GM12878 (cell line): ENCODE data around the gene ZFP62. TPM values are rescaled to one million over a fixed set of nuclear protein-coding genes. Genes with fewer than 3 reads are reported as not detected.

Experiments
- ATAC-seq: fragments of 200-7000 bp; cut with Tn5 transposase; 3 replicates; pipeline ENCODE4 v1.9.1; 2020; ENCODE audit warnings: mild to moderate bottlenecking, moderate library complexity
- BruUV-seq: library from RNA; stranded (reverse); fragments of 400-500 nt; replicated peaks from 2 replicates; lab custom pipeline; 2021; lab: Mats Ljungman, UMichigan
- CTCF ChIA-PET: fragments of 300-600 bp; sonication (Branson Sonifier 250); formaldehyde crosslinking; extraction: SDS; loops from one replicate; lab custom pipeline; 2021; ENCODE audit warnings: inconsistent platforms; lab: Yijun Ruan, JAX
- POLR2A ChIA-PET: fragments of 350-600 bp; formaldehyde crosslinking; extraction: SDS; loops from one replicate; lab custom pipeline; 2021; ENCODE audit warnings: inconsistent platforms; lab: Charles Lee
- RAD21 ChIA-PET: fragments of 300-600 bp; sonication (Branson Sonifier 250); formaldehyde crosslinking; loops from one replicate; lab custom pipeline; 2023; ENCODE audit warnings: antibody characterized with exemption; ENCODE audit not compliant: unreplicated experiment; lab: Charles Lee
- SMC1A ChIA-PET: fragments of 300-600 bp; sonication (Branson Sonifier 250); formaldehyde crosslinking; loops from one replicate; lab custom pipeline; 2023; ENCODE audit not compliant: unreplicated experiment, uncharacterized antibody; lab: Charles Lee
- DNase-seq: peaks from one replicate; pipeline ENCODE4 v3.0.0-alpha.2; 2011; ENCODE audit warnings: low read depth, low spot score
- FAIRE-seq: peaks from 3 replicates; lab custom pipeline; 2011; peaks lifted over from hg19 to GRCh38; lab: Jason Lieb, UNC
- H2AFZ ChIP-seq: 2 replicates; pipeline ENCODE4 v1.6.0; 2011; ENCODE audit warnings: low read depth, low read length, control low read depth; ENCODE audit not compliant: control insufficient read depth
- H3K27ac ChIP-seq: 2 replicates; pipeline ENCODE4 v1.5.1; 2011; ENCODE audit warnings: control low read depth; ENCODE audit not compliant: control insufficient read depth, insufficient read depth
- H3K27me3 ChIP-seq, 2 experiments: replicated peaks in 1 of 2; 2 replicates each; pipeline versions ENCODE4 v1.6.0 to v1.6.1; 2011; ENCODE audit warnings: low read length in 1 of 2; ENCODE audit not compliant: control insufficient read depth in 2 of 2, insufficient read depth in 2 of 2
- H3K36me3 ChIP-seq, 2 experiments: 2 replicates each; pipeline ENCODE4 v1.5.1; 2011; ENCODE audit warnings: low read length in 1 of 2; ENCODE audit not compliant: control insufficient read depth in 2 of 2, insufficient read depth in 2 of 2
- H3K4me1 ChIP-seq: 2 replicates; pipeline ENCODE4 v1.6.1; 2011; ENCODE audit warnings: mild to moderate bottlenecking, low read length, moderate library complexity, mixed read lengths; ENCODE audit not compliant: control insufficient read depth, insufficient read depth
- H3K4me2 ChIP-seq: 2 replicates; pipeline ENCODE4 v1.6.0; 2011; ENCODE audit warnings: control low read depth; ENCODE audit not compliant: control insufficient read depth, insufficient read depth
- H3K4me3 ChIP-seq: fragments of 200-600 bp; sonication (generic); 2 replicates; pipeline ENCODE4 v1.5.1; 2016
- H3K79me2 ChIP-seq: 2 replicates; pipeline ENCODE4 v1.6.0; 2011; ENCODE audit warnings: low read length; ENCODE audit not compliant: control insufficient read depth, insufficient read depth
- H3K9ac ChIP-seq: 2 replicates; pipeline ENCODE4 v1.8.0; 2011; ENCODE audit warnings: low read length, control low read depth, mixed read lengths; ENCODE audit not compliant: control insufficient read depth, insufficient read depth
- H3K9me3 ChIP-seq: replicated peaks from 3 replicates; pipeline ENCODE4 v1.5.1; 2011; ENCODE audit warnings: mild to moderate bottlenecking, low read length; ENCODE audit not compliant: control insufficient read depth, insufficient read depth
- H4K20me1 ChIP-seq: 2 replicates; pipeline ENCODE4 v1.6.0; 2011; ENCODE audit not compliant: control insufficient read depth, insufficient read depth
- CBX3 ChIP-seq: fragments of 200-600 bp; sonication (generic); IDR thresholded peaks from 2 replicates; pipeline ENCODE4 v1.6.1; 2016; ENCODE audit warnings: low read depth, borderline replicate concordance
- FOXK2 ChIP-seq: fragments of 450-650 bp; IDR thresholded peaks from 2 replicates; pipeline ENCODE4 v1.6.1; 2017; ENCODE audit warnings: mild to moderate bottlenecking, moderate library complexity
- IKZF1 ChIP-seq: fragments of 450-650 bp; conservative IDR thresholded peaks from 2 replicates; pipeline ENCODE4 v1.6.1; 2017; ENCODE audit warnings: antibody characterized with exemption, mild to moderate bottlenecking
- NR2F1 ChIP-seq: fragments of 450-650 bp; conservative IDR thresholded peaks from 2 replicates; pipeline ENCODE4 v1.6.1; 2017; ENCODE audit warnings: mild to moderate bottlenecking
- PAX8 ChIP-seq: fragments of 450-650 bp; IDR thresholded peaks from 2 replicates; pipeline ENCODE4 v1.6.1; 2017; ENCODE audit warnings: mild to moderate bottlenecking, moderate library complexity
- RCOR1 ChIP-seq: conservative IDR thresholded peaks from 2 replicates; pipeline ENCODE4 v1.6.1; 2012; ENCODE audit warnings: low read depth, low read length, improper control_type of control experiment
- SIN3A ChIP-seq: IDR thresholded peaks from 2 replicates; pipeline ENCODE4 v1.6.1; 2012; ENCODE audit warnings: low read depth, low read length, improper control_type of control experiment
- SMC3 ChIP-seq: IDR thresholded peaks from 2 replicates; pipeline ENCODE4 v1.6.1; 2011; ENCODE audit warnings: low read length, improper control_type of control experiment, borderline replicate concordance
- TCF3 ChIP-seq: IDR thresholded peaks from 2 replicates; pipeline ENCODE4 v1.6.1; 2012; ENCODE audit warnings: low read depth, mild to moderate bottlenecking, low read length, borderline replicate concordance; ENCODE audit not compliant: insufficient read depth
- ZNF274 ChIP-seq: IDR thresholded peaks from one replicate; pipeline ENCODE4 v1.8.0; 2011; ENCODE audit not compliant: insufficient read length, insufficient read depth
- ZNF622 ChIP-seq: fragments of 450-650 bp; IDR thresholded peaks from 2 replicates; pipeline ENCODE4 v1.6.1; 2017; ENCODE audit warnings: mild to moderate bottlenecking, inconsistent platforms
- ZSCAN29 ChIP-seq: fragments of 450-650 bp; IDR thresholded peaks from 2 replicates; pipeline ENCODE4 v1.6.1; 2017; ENCODE audit warnings: mild to moderate bottlenecking, moderate library complexity
- WGBS: methylation state at CpG from one replicate; pipeline ENCODE4 v1.1.6; 2016; ENCODE audit warnings: low lambda C conversion rate; ENCODE audit not compliant: insufficient replicate concordance, insufficient coverage; ENCODE audit errors: missing lambda C conversion rate; 5-methylcytosine and 5-hydroxymethylcytosine counted together
- in situ Hi-C: fragments of 300-500 bp; cut with MboI; formaldehyde crosslinking; loops from 9 replicates; pipeline ENCODE4 v1.14.3; 2018; ENCODE audit warnings: mixed read lengths
- intact Hi-C: fragments of 100-400 bp; cut with micrococcal nuclease; formaldehyde crosslinking; loops from one replicate; pipeline ENCODE4 v1.14.2; 2022; ENCODE audit not compliant: unreplicated experiment
- polyA plus RNA-seq, 11 experiments: library from polyadenylated mRNA; depleted of rRNA in 4 of 11; unstranded in 6 of 11; stranded (reverse) in 5 of 11; fragments of >200 nt; fragmentation: Nextera tagmentation in 4 of 11; fragmentation: Illumina TruSeq in 1 of 11; extraction: Ambion mirVana in 4 of 11; extraction: Trizol in 1 of 11; gene quantifications; 1 replicate in 1 of 11; 2 replicates in 10 of 11; pipeline versions ENCODE4 v1.2.1 to v1.2.3, GENCODE V29; 2011 to 2016; ENCODE audit warnings: inconsistent platforms in 2 of 11, missing spikeins in 2 of 11, low read depth in 1 of 11
- total RNA-seq, 4 experiments: library from RNA; depleted of rRNA in 3 of 4; stranded (reverse); fragments of >200 nt in 3 of 4; fragmentation: Illumina TruSeq in 1 of 4; extraction: Trizol in 1 of 4; gene quantifications; 2 replicates each; pipeline versions ENCODE4 v1.2.1 to v1.2.3, GENCODE V29; 2013 to 2021
- TF ChIP-seq, protein P1 (sequence below): fragments of 450-650 bp; IDR thresholded peaks from 2 replicates; pipeline ENCODE4 v1.6.1; 2017; ENCODE audit warnings: mild to moderate bottlenecking, moderate library complexity
- TF ChIP-seq, protein P2 (sequence below): IDR thresholded peaks from 2 replicates; pipeline ENCODE4 v1.6.1; 2012; ENCODE audit warnings: low read depth, low read length, improper control_type of control experiment
- TF ChIP-seq, protein P3 (sequence below): IDR thresholded peaks from 2 replicates; pipeline ENCODE4 v1.6.1; 2011; ENCODE audit warnings: low read depth, low read length, improper control_type of control experiment, borderline replicate concordance
- TF ChIP-seq, protein P4 (sequence below): fragments of 450-650 bp; IDR thresholded peaks from 2 replicates; pipeline ENCODE4 v1.6.1; 2014; ENCODE audit warnings: mild to moderate bottlenecking

Gene ZFP62
- total and polyA plus RNA-seq, 10 of the 15 experiments (the other 5 are each of a cell fraction or from before 2014, with no cell fraction given): 9.2 to 39.7 (median 21.1) TPM

DNA sequence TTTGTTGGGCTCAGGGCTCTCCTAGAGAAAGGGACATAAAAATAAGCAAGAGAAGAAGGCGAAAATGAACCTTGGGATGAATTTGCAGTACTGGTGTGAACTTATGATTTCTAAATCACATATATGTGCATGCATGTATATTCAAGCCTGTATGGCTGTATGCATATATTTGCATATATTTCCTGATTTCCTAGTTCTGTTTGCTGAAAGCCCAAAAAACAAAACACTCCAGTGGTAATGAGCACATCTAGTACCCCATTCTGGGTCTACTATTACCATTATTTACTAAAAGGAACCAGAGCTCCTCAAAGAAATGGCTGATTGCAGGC lies 7.3 kb downstream of the ZFP62 start (continued):
- TF ChIP-seq, protein P1, sequence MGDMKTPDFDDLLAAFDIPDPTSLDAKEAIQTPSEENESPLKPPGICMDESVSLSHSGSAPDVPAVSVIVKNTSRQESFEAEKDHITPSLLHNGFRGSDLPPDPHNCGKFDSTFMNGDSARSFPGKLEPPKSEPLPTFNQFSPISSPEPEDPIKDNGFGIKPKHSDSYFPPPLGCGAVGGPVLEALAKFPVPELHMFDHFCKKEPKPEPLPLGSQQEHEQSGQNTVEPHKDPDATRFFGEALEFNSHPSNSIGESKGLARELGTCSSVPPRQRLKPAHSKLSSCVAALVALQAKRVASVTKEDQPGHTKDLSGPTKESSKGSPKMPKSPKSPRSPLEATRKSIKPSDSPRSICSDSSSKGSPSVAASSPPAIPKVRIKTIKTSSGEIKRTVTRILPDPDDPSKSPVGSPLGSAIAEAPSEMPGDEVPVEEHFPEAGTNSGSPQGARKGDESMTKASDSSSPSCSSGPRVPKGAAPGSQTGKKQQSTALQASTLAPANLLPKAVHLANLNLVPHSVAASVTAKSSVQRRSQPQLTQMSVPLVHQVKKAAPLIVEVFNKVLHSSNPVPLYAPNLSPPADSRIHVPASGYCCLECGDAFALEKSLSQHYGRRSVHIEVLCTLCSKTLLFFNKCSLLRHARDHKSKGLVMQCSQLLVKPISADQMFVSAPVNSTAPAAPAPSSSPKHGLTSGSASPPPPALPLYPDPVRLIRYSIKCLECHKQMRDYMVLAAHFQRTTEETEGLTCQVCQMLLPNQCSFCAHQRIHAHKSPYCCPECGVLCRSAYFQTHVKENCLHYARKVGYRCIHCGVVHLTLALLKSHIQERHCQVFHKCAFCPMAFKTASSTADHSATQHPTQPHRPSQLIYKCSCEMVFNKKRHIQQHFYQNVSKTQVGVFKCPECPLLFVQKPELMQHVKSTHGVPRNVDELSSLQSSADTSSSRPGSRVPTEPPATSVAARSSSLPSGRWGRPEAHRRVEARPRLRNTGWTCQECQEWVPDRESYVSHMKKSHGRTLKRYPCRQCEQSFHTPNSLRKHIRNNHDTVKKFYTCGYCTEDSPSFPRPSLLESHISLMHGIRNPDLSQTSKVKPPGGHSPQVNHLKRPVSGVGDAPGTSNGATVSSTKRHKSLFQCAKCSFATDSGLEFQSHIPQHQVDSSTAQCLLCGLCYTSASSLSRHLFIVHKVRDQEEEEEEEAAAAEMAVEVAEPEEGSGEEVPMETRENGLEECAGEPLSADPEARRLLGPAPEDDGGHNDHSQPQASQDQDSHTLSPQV: no peak
- TF ChIP-seq SMC3 (no peak), FOXK2 (no peak)

DNA sequence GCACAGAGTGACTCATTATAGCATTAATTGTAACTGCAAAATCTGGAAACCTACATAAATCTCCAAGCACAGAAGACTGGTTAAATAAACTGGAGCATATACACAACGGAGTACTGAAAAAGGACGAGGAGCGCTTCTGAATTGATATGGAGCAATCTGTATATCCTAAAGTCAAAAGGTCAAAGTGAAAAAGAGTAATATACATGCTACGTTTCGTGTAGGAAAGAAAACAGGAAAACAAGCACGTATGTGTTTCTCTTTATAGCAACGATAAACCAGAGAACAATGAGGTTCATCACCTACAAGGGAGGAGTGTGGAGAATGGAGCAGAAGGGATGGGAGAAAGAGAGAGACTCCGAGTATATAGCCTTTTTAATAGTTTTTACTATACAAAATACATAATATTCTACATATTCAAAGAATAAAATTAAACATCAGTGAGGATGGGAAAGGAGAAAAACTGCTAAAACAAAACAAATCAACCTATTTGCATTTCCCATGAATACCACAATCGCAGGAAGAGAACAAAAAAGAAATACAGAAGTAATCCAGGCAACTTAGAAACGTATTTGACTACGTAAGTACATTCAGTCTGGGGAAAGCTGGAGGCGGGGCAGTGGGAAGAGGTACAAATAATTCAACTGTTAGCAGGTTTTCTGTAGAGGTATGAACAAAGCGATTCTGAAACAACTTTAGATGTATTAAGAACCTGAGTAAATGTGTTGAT lies 7.8 kb downstream of the ZFP62 start:
- intact Hi-C loops (no loop called here), in situ Hi-C loops (no loop called here)
- Histone ChIP-seq H3K4me1 (no peaks in the 10 kb centered on the region; the same call in 1 of the 2 replicates), H3K4me2 (no peak overlapping the region), H4K20me1 (no peaks in the 10 kb centered on the region), H3K9ac (no peak overlapping the region), H2AFZ (no peak overlapping the region), H3K36me3 (peaks cover 12 to 28% of the 10 kb centered on the region in 2 experiments), H3K27ac (no peak overlapping the region), H3K4me3 (no peak overlapping the region)
- ChIA-PET POLR2A (no interaction called here), CTCF (no interaction called here)
- no peak for DNase-seq
- no peak for ATAC-seq
- WGBS: 96% methylated on average over 13 of the region's 13 CpGs
- TF ChIP-seq, protein P2, sequence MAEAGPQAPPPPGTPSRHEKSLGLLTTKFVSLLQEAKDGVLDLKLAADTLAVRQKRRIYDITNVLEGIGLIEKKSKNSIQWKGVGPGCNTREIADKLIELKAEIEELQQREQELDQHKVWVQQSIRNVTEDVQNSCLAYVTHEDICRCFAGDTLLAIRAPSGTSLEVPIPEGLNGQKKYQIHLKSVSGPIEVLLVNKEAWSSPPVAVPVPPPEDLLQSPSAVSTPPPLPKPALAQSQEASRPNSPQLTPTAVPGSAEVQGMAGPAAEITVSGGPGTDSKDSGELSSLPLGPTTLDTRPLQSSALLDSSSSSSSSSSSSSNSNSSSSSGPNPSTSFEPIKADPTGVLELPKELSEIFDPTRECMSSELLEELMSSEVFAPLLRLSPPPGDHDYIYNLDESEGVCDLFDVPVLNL: no peak
- TF ChIP-seq RCOR1: no peak
- no peak for TF ChIP-seq TCF3
- no peak for TF ChIP-seq ZNF622
- TF ChIP-seq, protein P3, sequence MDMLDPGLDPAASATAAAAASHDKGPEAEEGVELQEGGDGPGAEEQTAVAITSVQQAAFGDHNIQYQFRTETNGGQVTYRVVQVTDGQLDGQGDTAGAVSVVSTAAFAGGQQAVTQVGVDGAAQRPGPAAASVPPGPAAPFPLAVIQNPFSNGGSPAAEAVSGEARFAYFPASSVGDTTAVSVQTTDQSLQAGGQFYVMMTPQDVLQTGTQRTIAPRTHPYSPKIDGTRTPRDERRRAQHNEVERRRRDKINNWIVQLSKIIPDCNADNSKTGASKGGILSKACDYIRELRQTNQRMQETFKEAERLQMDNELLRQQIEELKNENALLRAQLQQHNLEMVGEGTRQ: no peak
- no peak for TF ChIP-seq ZSCAN29
- TF ChIP-seq, protein P4, sequence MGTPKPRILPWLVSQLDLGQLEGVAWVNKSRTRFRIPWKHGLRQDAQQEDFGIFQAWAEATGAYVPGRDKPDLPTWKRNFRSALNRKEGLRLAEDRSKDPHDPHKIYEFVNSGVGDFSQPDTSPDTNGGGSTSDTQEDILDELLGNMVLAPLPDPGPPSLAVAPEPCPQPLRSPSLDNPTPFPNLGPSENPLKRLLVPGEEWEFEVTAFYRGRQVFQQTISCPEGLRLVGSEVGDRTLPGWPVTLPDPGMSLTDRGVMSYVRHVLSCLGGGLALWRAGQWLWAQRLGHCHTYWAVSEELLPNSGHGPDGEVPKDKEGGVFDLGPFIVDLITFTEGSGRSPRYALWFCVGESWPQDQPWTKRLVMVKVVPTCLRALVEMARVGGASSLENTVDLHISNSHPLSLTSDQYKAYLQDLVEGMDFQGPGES: no peak
- TF ChIP-seq SIN3A: no peak
- TF ChIP-seq NR2F1: no peak
- TF ChIP-seq IKZF1: no peak
- no peak for TF ChIP-seq ZNF274
- TF ChIP-seq CBX3: no peak
- TF ChIP-seq PAX8: no peak
- TF ChIP-seq, all 136 proteins: peak for 0
- BruUV-seq: no TSS peak
- FAIRE-seq: no peak
- no peaks in the 10 kb centered on the region; the same call in 1 of the 2 replicates for H3K79me2 ChIP-seq
- ChIA-PET RAD21 (interaction anchor here (0.5 kb wide), 1 partner anchor 20 kb away, joined by 3 read pairs; no protein-coding TSS in a partner anchor), SMC1A (no interaction called here)
- H3K9me3 ChIP-seq: peaks cover 38% of the 10 kb centered on the region
- no peaks in the 10 kb centered on the region for H3K27me3 ChIP-seq
